Measurements from ENCODE around the gene RTF1.
"Not testable (repeated sequence)": the region's sequence is repeated elsewhere in the genome, so short reads cannot be mapped to it uniquely, and the experiment has no call there.

Gene RTF1

DNA sequence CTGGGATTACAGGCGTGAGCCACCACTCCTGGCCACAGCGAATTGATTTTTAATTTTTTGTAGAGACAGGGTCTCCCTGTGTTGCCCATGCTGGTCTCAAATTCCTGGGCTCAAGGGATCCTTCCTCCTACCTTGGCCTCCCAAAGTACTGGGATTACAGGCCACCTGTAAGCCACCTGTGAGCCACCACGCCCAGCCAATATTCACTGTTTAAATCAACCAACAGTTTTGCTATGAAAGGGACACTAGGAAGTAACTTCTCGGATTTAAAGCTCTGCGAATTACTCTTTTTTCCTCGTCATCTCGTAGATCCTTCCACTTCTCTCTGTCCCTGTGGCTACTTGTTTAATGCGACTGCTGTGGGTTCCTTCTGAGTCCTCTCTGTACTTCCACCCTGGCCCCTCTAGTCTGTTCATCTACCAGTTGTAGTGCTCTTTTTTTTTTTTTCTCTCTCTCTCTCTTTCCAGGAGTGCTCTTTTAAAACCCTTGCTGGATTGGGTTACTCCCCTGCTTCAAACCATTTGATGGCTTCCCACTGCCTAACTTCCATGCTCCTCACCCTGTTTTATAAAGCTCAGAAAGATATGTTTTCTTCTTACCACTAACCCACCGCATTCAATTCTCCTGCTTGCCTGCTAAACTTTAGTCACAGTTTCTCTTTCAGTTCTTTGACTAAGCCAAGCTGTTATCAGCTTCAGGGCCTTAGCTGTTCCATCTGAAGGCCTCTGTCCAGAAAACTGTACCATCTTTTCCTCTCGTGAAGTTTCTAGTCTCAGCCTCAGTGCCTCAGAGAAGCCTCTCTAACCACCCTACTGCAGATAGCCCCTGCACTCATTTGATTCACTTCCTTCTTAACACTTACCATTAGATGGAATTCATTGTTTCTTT lies 12.4 kb downstream of the RTF1 start:
- DNase-seq: no peak
- intact Hi-C loops (cut with DNase I): no loop called here

DNA sequence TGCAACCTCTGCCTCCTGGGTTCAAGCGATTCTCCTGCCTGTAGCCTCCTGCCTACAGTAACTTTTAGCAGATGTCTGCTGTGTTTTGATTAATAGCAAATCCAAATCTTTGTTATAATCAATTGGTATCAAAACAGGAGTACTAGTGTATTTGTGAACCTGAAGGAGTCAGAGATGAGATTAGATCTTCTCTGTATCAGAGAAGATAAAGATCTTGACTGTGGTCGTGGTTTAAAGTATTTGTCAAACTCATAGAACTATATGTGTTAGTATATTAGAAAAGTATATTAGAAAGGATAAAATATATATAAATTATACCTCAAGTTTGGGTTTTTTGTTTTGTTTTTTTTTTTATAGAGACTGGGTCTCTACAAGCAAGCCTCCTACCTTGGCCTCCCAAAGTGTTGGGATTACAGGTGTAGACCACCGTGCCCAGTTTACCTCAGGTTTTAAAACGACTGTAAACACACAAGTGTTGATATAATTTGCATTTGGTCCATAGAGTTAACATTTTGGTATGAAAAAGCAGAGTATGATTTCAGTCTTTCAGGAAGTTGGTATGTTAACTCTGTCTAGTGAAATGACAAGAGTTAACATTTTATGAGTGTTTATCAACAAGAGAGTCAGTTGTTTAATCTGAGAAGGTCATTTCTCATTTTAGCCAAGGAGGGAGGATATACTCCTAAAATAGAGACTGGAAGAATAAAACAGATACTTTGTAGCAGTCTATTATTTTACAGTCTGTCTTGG lies 18.3 kb downstream of the RTF1 start:
- intact Hi-C loops (cut with DNase I): no loop called here
- no peak for DNase-seq

DNA sequence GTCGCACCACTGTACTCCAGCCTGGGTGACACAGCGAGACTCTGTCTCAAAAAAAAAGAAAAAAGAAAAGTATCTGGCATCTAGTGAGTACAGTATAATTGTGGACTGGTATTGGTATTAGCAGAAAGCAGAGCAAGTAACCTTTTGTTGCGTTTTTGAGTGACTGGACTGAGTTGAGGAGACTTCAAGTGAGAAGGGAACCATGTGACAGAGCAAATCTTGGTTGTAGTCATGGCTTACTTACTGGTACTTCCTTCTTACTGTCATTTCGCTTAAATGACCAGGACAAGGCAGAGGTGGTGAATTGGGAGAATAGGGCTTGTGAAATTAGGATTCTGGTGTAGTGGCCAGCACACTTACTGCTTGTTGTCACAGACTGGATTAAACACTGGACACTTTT lies 20.6 kb downstream of the RTF1 start:
- intact Hi-C loops (cut with DNase I): no loop called here
- DNase-seq: no peak

DNA sequence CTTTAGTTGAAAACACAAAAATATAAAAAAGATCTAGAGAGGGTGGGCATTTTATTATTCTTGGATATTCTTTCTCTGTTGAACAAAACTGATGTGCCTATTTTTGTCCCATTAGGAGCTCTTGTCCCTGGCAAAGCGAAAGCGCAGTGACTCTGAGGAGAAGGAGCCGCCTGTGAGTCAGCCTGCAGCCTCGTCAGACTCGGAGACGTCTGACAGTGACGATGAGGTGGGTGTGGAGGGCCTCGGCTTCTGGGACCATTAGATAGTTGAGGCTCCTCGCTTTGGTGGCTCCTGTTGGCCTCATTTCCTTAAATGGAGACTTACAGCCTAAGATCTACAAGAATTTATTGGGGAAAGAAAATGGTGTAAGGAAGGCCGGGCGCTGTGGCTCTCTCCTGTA lies 21.3 kb downstream of the RTF1 start:
- peak; percentile 13 to 93 (median 68) for DNase-seq
- intact Hi-C loops (cut with DNase I): no loop called here

DNA sequence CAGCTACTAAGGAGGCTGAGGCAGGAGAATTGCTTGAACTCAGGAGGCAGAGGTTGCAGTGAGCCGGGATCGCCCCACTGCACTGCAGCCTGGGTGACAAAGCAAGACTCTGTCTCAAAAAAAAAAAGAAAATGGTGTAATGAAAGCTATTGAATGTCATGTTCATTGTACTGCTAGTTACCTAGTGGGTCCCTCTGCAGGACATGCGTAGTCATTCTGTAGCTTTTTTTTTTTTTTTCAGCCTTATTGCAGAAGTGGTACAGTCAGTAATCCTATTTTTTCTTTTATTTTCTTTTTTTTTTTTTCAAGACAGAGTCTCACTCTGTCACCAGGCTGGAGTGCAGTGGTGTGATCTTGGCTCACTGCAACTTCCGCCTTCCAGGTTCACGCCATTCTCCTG lies 21.9 kb downstream of the RTF1 start:
- intact Hi-C loops (cut with DNase I); DNase-seq: not testable (repeated sequence)

DNA sequence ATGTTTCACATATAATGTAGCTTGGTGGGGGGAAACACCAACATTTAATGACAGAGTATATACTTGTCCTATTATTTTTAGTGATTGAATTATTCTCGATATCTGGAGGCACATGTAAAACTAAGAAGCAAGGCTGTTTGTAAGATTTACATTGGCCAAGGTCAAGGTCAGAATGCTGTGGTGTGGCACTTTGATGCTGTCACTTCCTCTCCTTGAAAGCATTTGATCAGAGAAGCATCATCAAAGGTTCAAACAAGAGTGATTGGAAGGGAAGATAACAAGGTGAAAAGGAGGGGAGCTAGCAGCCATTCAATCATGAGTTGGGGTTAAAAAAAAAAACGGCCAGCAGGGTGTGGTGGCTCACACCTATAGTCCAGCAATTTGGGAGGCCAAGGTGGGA lies 26.4 kb downstream of the RTF1 start:
- intact Hi-C loops (cut with DNase I): no loop called here
- DNase-seq: no peak

DNA sequence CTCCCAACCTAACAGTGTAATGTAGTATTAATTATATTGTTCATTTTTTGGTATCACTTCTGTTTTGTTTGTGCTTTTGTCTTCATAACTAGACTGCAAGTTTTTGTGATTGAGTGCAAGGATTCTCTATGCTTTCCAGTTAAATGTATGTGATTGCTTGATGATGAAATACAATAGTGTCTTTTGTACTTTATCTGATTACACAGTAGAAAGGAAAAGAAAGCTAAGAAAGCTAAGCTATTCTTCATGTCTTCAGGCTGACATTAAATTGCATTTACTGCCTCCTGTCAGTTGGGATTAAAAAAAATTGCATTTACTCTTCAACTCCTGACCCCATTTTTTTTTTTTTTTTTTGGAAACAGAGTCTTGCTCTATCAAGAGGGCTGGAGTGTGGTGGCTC lies 28.5 kb downstream of the RTF1 start:
- intact Hi-C loops (cut with DNase I): no loop called here

DNA sequence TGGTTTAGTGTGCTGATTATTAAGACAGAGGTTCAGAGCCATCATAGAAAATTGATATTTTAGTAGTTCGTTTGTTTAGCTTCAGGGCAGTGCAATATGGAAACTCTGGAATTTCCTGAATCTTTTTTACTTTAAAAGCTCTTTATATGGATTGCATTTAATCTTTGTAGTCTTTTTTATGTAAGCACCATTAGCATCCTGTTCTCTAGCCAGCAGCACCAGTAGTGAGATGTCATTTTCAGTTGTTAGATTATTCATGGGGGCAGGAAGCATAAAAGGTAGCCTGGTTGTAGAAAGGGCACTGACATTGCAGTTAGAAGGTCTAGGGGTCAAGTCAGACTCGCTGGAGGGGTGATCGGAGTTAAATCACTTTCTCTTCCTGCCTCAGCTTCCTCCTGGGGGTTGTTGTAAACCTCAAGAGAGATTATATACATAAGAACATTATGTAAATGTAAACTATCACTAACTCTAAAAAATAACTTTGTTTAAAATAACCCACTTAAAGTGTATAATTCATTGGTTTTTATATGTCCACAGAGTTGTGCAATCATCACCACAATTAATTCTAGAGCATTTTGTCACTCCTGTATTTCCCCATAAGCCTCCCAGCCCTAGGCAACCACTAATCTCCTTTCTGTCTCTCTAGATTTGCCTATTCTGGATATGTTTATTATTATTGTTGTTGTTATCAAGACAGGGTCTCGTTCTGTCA lies 45.3 kb downstream of the RTF1 start:
- intact Hi-C loops (cut with DNase I): no loop called here
- DNase-seq: no peak

More for the DNA sequence above, 28.5 kb downstream of the RTF1 start:
- DNase-seq: no peak

DNA sequence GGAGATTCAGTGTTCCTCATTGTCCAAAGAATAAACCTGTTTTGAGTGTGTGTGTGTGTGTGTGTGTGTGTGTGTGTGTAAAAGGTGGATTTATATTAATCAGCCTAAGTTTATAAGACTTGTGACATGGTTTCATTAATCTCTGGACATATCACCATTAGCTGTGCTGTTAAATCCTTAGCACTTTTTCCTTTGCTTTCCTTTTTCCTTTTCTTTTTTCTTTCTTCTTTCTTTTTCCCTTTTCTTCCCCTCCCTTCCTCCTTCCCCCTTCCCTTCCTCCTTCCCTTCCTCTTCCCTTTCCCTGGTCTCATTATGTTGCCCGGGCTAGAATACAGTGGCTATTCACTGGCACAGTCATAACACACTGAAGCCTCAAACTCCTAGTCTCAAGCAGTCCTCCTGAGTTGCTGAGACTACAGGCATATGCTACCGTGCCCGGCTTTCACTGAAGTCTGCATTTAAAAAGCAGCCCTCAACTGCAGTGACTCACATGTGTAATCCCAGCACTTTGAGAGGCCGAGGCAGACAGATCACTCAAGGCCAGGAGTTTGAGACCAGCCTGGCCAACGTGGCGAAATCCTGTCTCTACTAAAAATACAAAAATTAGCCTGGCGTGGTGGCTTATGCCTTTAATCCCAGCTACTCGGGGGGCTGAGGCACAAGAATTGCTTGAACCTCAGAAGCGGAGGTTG lies 48.1 kb downstream of the RTF1 start:
- intact Hi-C loops (cut with DNase I): no loop called here
- DNase-seq: no peak

DNA sequence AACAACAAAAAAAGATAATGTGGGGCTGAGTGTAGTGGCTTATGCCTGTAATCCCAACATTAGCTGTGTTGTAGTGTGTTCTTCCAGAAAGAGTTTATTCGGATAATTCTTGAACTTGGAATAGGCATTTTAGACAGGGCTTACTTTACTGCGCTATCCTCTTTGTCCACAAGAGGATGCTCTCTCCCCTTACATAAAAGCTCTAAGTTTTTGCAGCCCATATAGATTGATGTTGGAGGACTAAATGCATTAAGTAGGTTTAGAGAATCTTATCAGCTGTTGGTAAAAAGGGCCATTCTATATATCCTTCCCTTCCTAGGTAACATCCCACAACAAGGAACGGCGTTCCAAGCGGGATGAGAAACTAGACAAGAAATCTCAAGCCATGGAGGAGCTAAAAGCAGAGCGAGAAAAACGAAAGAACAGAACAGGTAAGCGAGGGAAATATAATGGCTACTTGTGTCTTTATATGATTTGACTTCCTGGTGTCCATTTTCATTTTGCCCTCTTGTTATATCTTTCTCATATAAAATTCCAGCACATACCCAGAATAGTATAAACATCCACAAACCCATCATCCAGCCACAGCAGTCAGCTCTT lies 49.0 kb downstream of the RTF1 start:
- intact Hi-C loops (cut with DNase I): no loop called here
- DNase-seq: peak in 8 of 42 donors; percentile 3 to 57 (median 12)

DNA sequence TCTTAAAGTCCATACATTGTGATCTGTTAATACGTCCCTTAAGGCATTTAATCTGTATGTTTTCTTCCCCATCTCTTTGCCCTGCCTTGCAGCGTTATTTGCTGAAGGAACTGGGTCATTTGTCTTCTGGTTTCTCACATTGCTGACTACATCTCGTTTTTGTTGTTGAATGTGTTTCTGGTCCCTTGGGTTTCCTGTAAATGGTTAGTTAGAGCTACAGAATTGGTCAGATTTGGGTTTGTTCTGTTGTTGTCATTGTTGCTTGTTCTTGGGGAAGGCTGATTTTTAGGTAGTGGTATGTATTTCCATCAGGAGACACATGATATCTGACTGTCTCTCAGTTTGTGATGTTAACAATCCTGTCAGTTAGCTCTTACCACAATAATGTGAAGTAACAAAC lies 49.8 kb downstream of the RTF1 start:
- DNase-seq: no peak
- intact Hi-C loops (cut with DNase I): no loop called here

DNA sequence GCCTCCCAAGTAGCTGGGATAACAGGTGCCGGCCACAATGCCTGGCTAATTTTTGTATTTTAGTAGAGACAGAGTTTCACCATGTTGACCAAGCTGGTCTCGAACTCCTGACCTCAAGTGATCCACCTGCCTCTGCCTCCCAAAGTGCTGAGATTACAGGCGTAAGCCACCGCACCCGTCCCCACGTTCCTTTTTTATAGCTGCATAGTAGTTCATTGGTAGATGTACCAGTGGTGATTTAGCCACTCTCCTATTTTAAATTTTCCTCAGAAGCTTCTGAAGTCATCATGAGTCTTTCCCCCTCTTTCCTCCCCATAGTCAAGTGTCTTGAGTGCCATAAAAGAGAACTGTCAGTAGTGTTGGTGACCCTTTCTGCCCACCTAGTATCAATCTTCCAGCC lies 52.7 kb downstream of the RTF1 start:
- DNase-seq; intact Hi-C loops (cut with DNase I): not testable (repeated sequence)

DNA sequence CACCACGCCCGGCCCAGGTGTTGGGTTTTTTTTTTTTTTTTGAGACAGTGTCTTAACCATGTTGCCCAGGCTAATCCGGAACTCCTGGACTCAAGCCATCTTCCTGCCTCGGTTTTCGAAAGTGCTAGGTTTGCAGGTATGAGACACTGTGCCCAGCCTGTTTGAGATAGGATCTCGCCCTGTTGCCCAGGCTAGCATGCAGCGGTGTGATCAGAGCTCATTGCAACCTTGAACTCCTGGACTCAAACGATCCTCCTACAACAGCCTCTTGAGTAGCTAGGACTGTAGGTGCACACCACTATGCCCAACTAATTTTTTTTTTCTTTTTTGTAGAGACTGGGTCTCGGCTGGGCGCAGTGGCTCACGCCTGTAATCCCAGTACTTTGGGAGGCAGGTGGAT lies 56.5 kb downstream of the RTF1 start:
- no peak for DNase-seq
- intact Hi-C loops (cut with DNase I): no loop called here

DNA sequence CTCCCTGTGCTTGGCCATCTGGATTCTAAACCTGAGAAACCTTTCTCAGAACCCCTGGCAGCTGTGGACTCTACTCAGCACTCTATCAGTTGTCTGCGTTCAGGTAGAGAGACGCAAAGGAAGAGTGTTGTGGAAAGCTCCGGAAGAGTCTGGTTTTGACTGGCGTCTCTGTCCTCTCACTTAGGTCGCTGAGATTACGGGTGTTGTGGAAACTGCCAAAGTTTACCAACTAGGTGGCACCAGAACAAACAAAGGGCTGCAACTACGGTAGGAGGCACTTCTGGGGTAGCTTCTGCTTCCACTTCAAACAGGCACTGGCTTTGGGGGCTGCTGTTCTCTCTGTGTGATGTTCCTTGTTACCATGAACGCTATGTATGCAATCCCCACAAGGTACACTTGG lies 57.5 kb downstream of the RTF1 start:
- intact Hi-C loops (cut with DNase I): no loop called here
- DNase-seq: no peak

DNA sequence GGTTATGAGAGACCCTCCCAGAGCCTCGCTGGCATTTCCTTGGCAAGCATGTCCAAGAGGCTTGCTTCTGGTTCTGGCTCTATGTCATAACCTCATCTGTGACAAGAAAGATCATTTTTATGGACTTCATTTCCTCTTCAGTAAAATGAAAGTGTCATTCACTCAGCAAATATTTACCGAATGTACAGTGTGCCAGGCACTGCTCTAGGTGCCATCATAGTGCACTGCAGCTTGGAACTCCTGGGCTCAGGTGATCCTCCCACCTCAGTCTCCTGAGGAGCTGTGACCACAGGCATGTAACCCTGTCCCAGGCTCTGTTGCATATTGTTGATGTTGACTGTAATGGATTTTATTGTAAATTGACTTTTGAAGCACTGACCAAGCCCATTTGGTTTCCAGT lies 58.0 kb downstream of the RTF1 start:
- intact Hi-C loops (cut with DNase I): no loop called here
- DNase-seq: no peak

DNA sequence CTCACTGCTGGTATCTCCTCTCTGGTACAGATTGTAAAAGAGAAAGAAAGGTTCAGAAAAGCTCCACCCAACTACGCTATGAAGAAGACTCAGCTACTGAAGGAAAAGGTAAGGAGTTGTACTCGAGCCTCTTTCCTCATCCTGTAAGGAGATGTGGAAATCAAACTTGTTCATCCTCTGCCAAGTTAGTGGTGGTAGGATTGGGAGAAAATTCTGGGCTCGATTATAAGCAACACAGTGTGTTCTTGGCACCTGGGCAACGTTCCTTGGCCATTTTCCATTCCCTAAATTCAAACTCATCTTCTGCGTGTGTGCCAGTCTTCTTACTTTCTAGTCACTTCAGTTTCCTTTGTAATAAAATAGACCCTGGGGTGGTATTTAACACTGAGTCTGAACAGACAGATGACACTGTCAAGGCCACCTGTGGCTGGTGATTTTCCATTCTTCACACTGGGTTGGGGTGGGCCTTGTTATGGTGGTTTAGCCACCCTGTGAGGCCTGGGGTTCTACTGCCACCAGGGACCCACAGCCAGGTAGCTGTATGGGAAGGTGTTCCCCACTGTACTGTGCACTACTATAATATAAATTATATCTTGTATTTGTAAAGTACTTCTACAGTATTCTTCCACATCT lies 59.6 kb downstream of the RTF1 start:
- intact Hi-C loops (cut with DNase I): no loop called here
- no peak for DNase-seq

DNA sequence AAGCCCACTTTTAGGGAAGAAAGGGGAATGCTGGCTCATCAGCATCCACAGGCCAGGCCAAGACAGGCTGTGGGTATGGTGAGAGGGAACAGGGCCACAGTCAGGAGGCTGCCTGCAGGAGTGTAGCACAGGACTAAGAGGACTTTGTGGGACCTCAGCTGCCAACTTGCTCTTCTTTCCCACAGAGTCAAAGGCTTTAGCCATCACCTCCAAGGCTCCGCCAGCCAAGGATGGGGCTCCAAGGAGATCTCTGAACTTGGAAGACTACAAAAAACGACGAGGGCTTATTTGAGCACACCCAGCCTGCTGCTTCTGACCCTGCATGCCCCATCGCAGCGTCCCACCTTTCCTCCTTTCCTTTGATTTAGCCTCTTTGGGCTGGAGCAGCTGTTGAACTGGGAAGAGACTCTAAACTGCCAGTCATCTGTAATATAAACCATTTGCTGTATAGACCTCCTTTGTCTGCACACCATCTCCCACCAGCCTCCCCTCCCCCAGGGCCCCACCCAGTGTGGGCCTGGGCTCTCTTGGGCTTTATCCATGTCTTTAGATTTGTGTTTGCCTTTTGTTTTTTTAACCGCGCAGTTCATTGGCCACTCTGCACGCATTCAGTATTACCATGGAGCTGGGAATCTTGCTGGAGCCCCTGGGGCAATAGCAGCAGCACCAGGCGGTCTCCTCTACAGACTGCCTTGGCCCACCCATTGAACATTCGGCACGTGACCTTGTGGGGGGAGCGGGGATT lies 63.7 kb downstream of the RTF1 start:
- DNase-seq: no peak

More for the DNA sequence above, 63.7 kb downstream of the RTF1 start:
- intact Hi-C loops (cut with DNase I): no loop called here
